IMR-90 (cell line): ENCODE measurements around the gene DVL3. TPM values are rescaled to one million over a fixed set of nuclear protein-coding genes. Genes with fewer than 3 reads are reported as not detected.

Experiments used
- ATAC-seq: fragments of 200-7000 bp; cut with Tn5 transposase; 2 replicates; pipeline ENCODE4 v1.9.1; 2020; ENCODE audit warnings: low read depth, mild to moderate bottlenecking, moderate library complexity
- BruUV-seq: library from RNA; stranded (reverse); fragments of 400-500 nt; replicated peaks from 2 replicates; lab custom pipeline; 2021; lab: Mats Ljungman, UMichigan
- CTCF ChIA-PET: fragments of 300-600 bp; formaldehyde crosslinking; extraction: SDS; loops from one replicate; lab custom pipeline; 2021; ENCODE audit warnings: antibody characterized with exemption; lab: Yijun Ruan, JAX
- POLR2A ChIA-PET: fragments of 300-600 bp; sonication (Branson Sonifier 250); formaldehyde crosslinking; loops from one replicate; lab custom pipeline; 2022; ENCODE audit warnings: antibody characterized with exemption; ENCODE audit not compliant: unreplicated experiment; lab: Charles Lee
- DNase-seq: peaks from one replicate; pipeline ENCODE4 v3.0.0; 2013
- H2AFZ ChIP-seq: replicated peaks from 2 replicates; pipeline ENCODE3; 2013; ENCODE audit warnings: low read length, mild to moderate bottlenecking; ENCODE audit not compliant: poor library complexity
- H2AK5ac ChIP-seq: 2 replicates; pipeline ENCODE4 v1.6.1; 2013; ENCODE audit warnings: low read depth, low read length, inconsistent platforms
- H2AK9ac ChIP-seq: replicated peaks from 2 replicates; pipeline ENCODE3; 2013; ENCODE audit warnings: mild to moderate bottlenecking, low read depth, low read length, moderate library complexity; ENCODE audit not compliant: poor library complexity
- H2BK120ac ChIP-seq: 2 replicates; pipeline ENCODE4 v1.6.1; 2013; ENCODE audit warnings: low read depth, low read length, inconsistent platforms
- H2BK15ac ChIP-seq: 3 replicates; pipeline ENCODE4 v1.6.1; 2013; ENCODE audit warnings: low read depth, low read length, inconsistent platforms
- H2BK20ac ChIP-seq: 2 replicates; pipeline ENCODE4 v1.6.1; 2013; ENCODE audit warnings: low read depth, mild to moderate bottlenecking, inconsistent platforms, low read length, moderate library complexity
- H2BK5ac ChIP-seq: 2 replicates; pipeline ENCODE4 v1.6.1; 2013; ENCODE audit warnings: mild to moderate bottlenecking, low read depth, low read length, inconsistent platforms; ENCODE audit not compliant: poor library complexity, severe bottlenecking
- H3K14ac ChIP-seq: replicated peaks from 2 replicates; pipeline ENCODE4 v1.6.1; 2013; ENCODE audit warnings: low read depth, low read length, inconsistent platforms
- H3K18ac ChIP-seq: 2 replicates; pipeline ENCODE4 v1.6.1; 2013; ENCODE audit warnings: low read depth, low read length, control low read depth
- H3K23ac ChIP-seq: 2 replicates; pipeline ENCODE4 v1.6.1; 2013; ENCODE audit warnings: low read depth, low read length, inconsistent platforms
- H3K27ac ChIP-seq: 2 replicates; pipeline ENCODE4 v1.5.1; 2013; ENCODE audit warnings: mild to moderate bottlenecking, control low read depth, low read length; ENCODE audit not compliant: insufficient read depth
- H3K27me3 ChIP-seq: 2 replicates; pipeline ENCODE4 v1.6.1; 2013; ENCODE audit warnings: low read length; ENCODE audit not compliant: control insufficient read depth, insufficient read depth
- H3K36me3 ChIP-seq: 2 replicates; pipeline ENCODE4 v1.6.1; 2013; ENCODE audit warnings: low read length, mixed read lengths; ENCODE audit not compliant: control insufficient read depth, insufficient read depth
- H3K4ac ChIP-seq: 2 replicates; pipeline ENCODE4 v1.6.1; 2013; ENCODE audit warnings: low read depth, low read length, inconsistent platforms
- H3K4me1 ChIP-seq: 2 replicates; pipeline ENCODE4 v1.6.1; 2013; ENCODE audit warnings: low read length, mixed read lengths; ENCODE audit not compliant: control insufficient read depth, insufficient read depth
- H3K4me2 ChIP-seq: 2 replicates; pipeline ENCODE4 v1.6.1; 2013; ENCODE audit warnings: low read depth, mild to moderate bottlenecking, control low read depth, low read length, moderate library complexity
- H3K4me3 ChIP-seq: 2 replicates; pipeline ENCODE4 v1.5.1; 2013; ENCODE audit warnings: low read depth, mild to moderate bottlenecking, control low read depth, low read length, moderate library complexity; ENCODE audit not compliant: insufficient read depth
- H3K56ac ChIP-seq: 2 replicates; pipeline ENCODE4 v1.6.1; 2013; ENCODE audit warnings: low read length, inconsistent platforms; ENCODE audit not compliant: insufficient read depth; ENCODE audit errors: extremely low read depth
- H3K79me1 ChIP-seq, 2 experiments: 2 replicates each; pipeline ENCODE4 v1.6.1; 2013; ENCODE audit warnings: low read length in 2 of 2, inconsistent platforms in 1 of 2, low read depth in 1 of 2
- H3K9ac ChIP-seq: 2 replicates; pipeline ENCODE4 v1.6.1; 2013; ENCODE audit warnings: low read depth, low read length, control low read depth
- H3K9me1 ChIP-seq: 2 replicates; pipeline ENCODE4 v1.6.1; 2013; ENCODE audit warnings: low read length, inconsistent platforms; ENCODE audit not compliant: insufficient read depth
- H3K9me3 ChIP-seq: 2 replicates; pipeline ENCODE4 v1.6.1; 2013; ENCODE audit warnings: low read length; ENCODE audit not compliant: control insufficient read depth, insufficient read depth
- H4K20me1 ChIP-seq: 2 replicates; pipeline ENCODE4 v1.6.1; 2013; ENCODE audit warnings: low read length, inconsistent platforms; ENCODE audit not compliant: insufficient read depth
- H4K5ac ChIP-seq: 2 replicates; pipeline ENCODE4 v1.6.1; 2013; ENCODE audit warnings: mild to moderate bottlenecking, low read depth, low read length, control low read depth
- H4K8ac ChIP-seq, 2 experiments: 2 replicates each; pipeline ENCODE4 v1.6.1; 2013; ENCODE audit warnings: low read depth in 2 of 2, low read length in 2 of 2, control low read depth in 1 of 2, inconsistent platforms in 1 of 2
- H4K91ac ChIP-seq: 2 replicates; pipeline ENCODE4 v1.6.1; 2013; ENCODE audit warnings: low read depth, low read length, inconsistent platforms; ENCODE audit not compliant: insufficient read depth
- CEBPB ChIP-seq: IDR thresholded peaks from 2 replicates; pipeline ENCODE4 v1.6.1; 2012; ENCODE audit warnings: low read depth, low read length, improper control_type of control experiment
- CHD1 ChIP-seq: IDR thresholded peaks from 2 replicates; pipeline ENCODE4 v1.6.1; 2012; ENCODE audit warnings: low read depth, low read length, improper control_type of control experiment
- CTCF ChIP-seq: conservative IDR thresholded peaks from 2 replicates; pipeline ENCODE4 v1.5.1; 2012; ENCODE audit warnings: mild to moderate bottlenecking, low read depth, low read length, improper control_type of control experiment
- ELK1 ChIP-seq: fragments of 150-350 bp; IDR thresholded peaks from 2 replicates; pipeline ENCODE4 v1.6.1; 2016; ENCODE audit warnings: low read depth, mild to moderate bottlenecking, low read length, moderate library complexity, borderline replicate concordance
- FOS ChIP-seq: fragments of 150-350 bp; IDR thresholded peaks from 2 replicates; pipeline ENCODE4 v1.6.1; 2016; ENCODE audit warnings: low read depth, low read length
- MAFK ChIP-seq: IDR thresholded peaks from 2 replicates; pipeline ENCODE4 v1.6.1; 2012; ENCODE audit warnings: low read depth, low read length, improper control_type of control experiment
- NFE2L2 ChIP-seq: fragments of 150-350 bp; IDR thresholded peaks from 2 replicates; pipeline ENCODE4 v1.6.1; 2016; ENCODE audit warnings: low read depth, mild to moderate bottlenecking, low read length
- POLR2A ChIP-seq: IDR thresholded peaks from 2 replicates; pipeline ENCODE4 v1.6.1; 2012; ENCODE audit warnings: mild to moderate bottlenecking, low read depth, low read length
- RAD21 ChIP-seq: IDR thresholded peaks from 2 replicates; pipeline ENCODE4 v1.6.1; 2012; ENCODE audit warnings: low read length, improper control_type of control experiment
- RCOR1 ChIP-seq: IDR thresholded peaks from 2 replicates; pipeline ENCODE4 v1.6.1; 2012; ENCODE audit warnings: mild to moderate bottlenecking, low read length, improper control_type of control experiment; ENCODE audit not compliant: insufficient replicate concordance
- SMC3 ChIP-seq: fragments of 150-350 bp; IDR thresholded peaks from 2 replicates; pipeline ENCODE4 v1.6.1; 2016; ENCODE audit warnings: low read depth, mild to moderate bottlenecking, antibody characterized with exemption, low read length, moderate library complexity
- USF2 ChIP-seq: fragments of 150-350 bp; IDR thresholded peaks from 2 replicates; pipeline ENCODE4 v1.6.1; 2017; ENCODE audit warnings: mild to moderate bottlenecking, antibody characterized with exemption, low read length, low read depth
- WGBS, 2 experiments: methylation state at CpG; one replicate each; pipeline versions ENCODE4 v1.1.5 to v1.1.7; 2013; ENCODE audit warnings: missing lambda C conversion rate in 2 of 2; ENCODE audit not compliant: insufficient read length in 1 of 2; ENCODE audit errors: extremely low coverage in 2 of 2; 5-methylcytosine and 5-hydroxymethylcytosine counted together
- dilution Hi-C: fragments of 300-500 bp; cut with HindIII; formaldehyde crosslinking; loops from one replicate; pipeline ENCODE4 v1.14.3; 2018; ENCODE audit warnings: low sequenced_read_pairs; ENCODE audit not compliant: unreplicated experiment
- in situ Hi-C: fragments of 300-500 bp; cut with MboI; formaldehyde crosslinking; loops from 3 replicates; pipeline ENCODE4 v1.14.3; 2019; ENCODE audit warnings: low sequenced_read_pairs, inconsistent platforms, mixed read lengths
- intact Hi-C: fragments of 100-400 bp; cut with micrococcal nuclease; formaldehyde crosslinking; loops from 2 replicates; pipeline ENCODE4 v1.10.0; 2022
- polyA plus RNA-seq, 3 experiments: library from polyadenylated mRNA; depleted of rRNA; stranded (reverse); fragments of >200 nt; gene quantifications; 2 replicates each; pipeline ENCODE4 v1.2.3, GENCODE V29; 2012; ENCODE audit warnings: low replicate concordance in 1 of 3
- total RNA-seq: library from RNA; depleted of rRNA; stranded (reverse); fragments of >200 nt; gene quantifications from 2 replicates; pipeline ENCODE4 v1.2.3, GENCODE V29; 2012

The DVL3 gene
- total and polyA plus RNA-seq, 2 of the 4 experiments (the other 2 are of a cell fraction), result 23.3 to 40.4 TPM

- ATAC-seq, result no peak
- no TSS peak for BruUV-seq
These were observed 22.7 kb downstream of the DVL3 start for GRCh38 chr3:184177767-184178306.

More at GRCh38 chr3:184177767-184178306, 22.7 kb downstream of the DVL3 start:
- H2BK20ac ChIP-seq, result no peak overlapping the region
- H3K56ac ChIP-seq, result no peak overlapping the region
- WGBS, 2 experiments, result 82% methylated on average over 4 of the region's 14 CpGs; no CpG with 5 or more reads in 1 of the 2 experiments
- peak overlapping the region; percentile 94 for H2AK9ac ChIP-seq
- no peak overlapping the region for H3K4me3 ChIP-seq
- H3K36me3 ChIP-seq, result peaks cover 58% of the 10 kb centered on the region
- H3K4me1 ChIP-seq, result peaks cover 10% of the 10 kb centered on the region
- CTCF ChIA-PET, result interaction anchor here (1.4 kb wide), 1 partner anchor 72 kb away, joined by 4 read pairs; the partner anchor contains the start of gene EEF1AKMT4
- dilution Hi-C loops, result no loop called here
- TF ChIP-seq NFE2L2 (no peak), MAFK (no peak), CHD1 (no peak), POLR2A (no peak), CTCF (no peak), FOS (no peak), CEBPB (no peak), RCOR1 (no peak), ELK1 (no peak), RAD21 (no peak), USF2 (no peak), SMC3 (no peak)
- peaks cover 37 to 75% of the 10 kb centered on the region in 2 experiments for H3K79me1 ChIP-seq
- in situ Hi-C loops, result no loop called here
- intact Hi-C loops, result loop anchor here (1.0 to 5.0 kb wide), 2 partner anchors 7 to 281 kb away; no protein-coding TSS in a partner anchor
- no peak overlapping the region for H2BK15ac ChIP-seq
- peak overlapping the region; percentile 55; the same call in 1 of the 2 replicates for H3K23ac ChIP-seq
- H4K8ac ChIP-seq, result no peak overlapping the region
- no peaks in the 10 kb centered on the region for H3K9me3 ChIP-seq
- H2AK5ac ChIP-seq, result peak overlapping the region; percentile 90; the same call in 1 of the 2 replicates
- DNase-seq, result no peak
- peak overlapping the region; percentile 81 for H3K27ac ChIP-seq
- H2AFZ ChIP-seq, result no peak overlapping the region
- H4K5ac ChIP-seq, result no peak overlapping the region
- peak overlapping the region; percentile 60 for H3K4me2 ChIP-seq
- no peaks in the 10 kb centered on the region for H3K27me3 ChIP-seq
- H3K14ac ChIP-seq, result peak overlapping the region; percentile 2; the same call in 1 of the 2 replicates
- POLR2A ChIA-PET, result no interaction called here
- peaks cover 23% of the 10 kb centered on the region for H3K9me1 ChIP-seq
- H4K91ac ChIP-seq, result no peak overlapping the region
- peak overlapping the region; percentile 72; the same call in 1 of the 2 replicates for H3K4ac ChIP-seq
- H3K9ac ChIP-seq, result peak overlapping the region; percentile 32
- H4K20me1 ChIP-seq, result peaks cover 55% of the 10 kb centered on the region
- H2BK5ac ChIP-seq, result peak overlapping the region; percentile 75
- no peak overlapping the region for H2BK120ac ChIP-seq
- no peak overlapping the region for H3K18ac ChIP-seq
